DMS153 treated with DMSO at 0.1 percent for 48 hours (cell line): Measurements from ENCODE around the gene TLE3.
A peak's percentile ranks its signal among the peaks of the same experiment; 100 is the strongest.

Source experiments
- DNase-seq: peaks from one replicate; lab custom pipeline; 2025; ENCODE audit not compliant: unreplicated experiment; lab: John Stamatoyannopoulos, UW

The TLE3 gene

DNA sequence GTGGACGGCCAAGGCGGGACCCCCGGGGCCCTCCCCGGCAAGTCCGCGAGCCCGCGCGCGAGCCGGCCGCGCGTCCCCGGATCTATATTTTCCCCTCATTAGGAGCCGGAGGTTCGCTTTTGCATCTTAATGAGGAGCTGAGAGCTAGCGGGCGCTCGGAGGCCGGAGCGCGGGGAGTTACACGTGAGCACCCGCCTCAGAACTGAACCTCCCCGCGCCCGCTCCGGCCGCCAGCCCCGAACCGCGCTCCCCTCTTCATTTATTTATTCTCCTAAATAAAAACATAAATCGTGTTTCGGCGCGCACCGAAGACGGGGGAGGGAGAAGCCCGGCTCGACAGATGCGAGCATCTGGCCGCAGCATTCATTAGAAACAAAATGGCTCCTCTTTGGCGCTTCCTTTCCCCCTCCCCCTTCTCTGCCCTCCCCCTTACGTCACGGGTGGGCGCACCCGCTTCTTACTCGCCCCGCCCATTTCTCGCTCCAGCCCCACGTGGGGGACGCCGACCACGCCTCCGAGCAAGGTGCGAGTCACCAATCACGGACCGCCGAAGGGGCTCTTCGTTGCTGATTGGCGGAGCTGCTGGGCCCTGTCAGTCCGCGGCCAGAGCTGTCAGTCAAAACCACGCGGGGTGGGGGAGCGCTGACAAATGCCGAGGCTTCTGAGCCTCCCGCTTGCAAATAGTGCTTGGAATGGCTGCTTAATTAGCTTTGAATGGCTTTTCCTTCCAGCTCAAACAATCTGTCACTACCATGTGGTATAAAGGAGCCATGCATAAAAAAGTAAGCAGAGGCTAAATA, 1.6 kb upstream of the TLE3 start:
- peak; percentile 78 for DNase-seq

DNA sequence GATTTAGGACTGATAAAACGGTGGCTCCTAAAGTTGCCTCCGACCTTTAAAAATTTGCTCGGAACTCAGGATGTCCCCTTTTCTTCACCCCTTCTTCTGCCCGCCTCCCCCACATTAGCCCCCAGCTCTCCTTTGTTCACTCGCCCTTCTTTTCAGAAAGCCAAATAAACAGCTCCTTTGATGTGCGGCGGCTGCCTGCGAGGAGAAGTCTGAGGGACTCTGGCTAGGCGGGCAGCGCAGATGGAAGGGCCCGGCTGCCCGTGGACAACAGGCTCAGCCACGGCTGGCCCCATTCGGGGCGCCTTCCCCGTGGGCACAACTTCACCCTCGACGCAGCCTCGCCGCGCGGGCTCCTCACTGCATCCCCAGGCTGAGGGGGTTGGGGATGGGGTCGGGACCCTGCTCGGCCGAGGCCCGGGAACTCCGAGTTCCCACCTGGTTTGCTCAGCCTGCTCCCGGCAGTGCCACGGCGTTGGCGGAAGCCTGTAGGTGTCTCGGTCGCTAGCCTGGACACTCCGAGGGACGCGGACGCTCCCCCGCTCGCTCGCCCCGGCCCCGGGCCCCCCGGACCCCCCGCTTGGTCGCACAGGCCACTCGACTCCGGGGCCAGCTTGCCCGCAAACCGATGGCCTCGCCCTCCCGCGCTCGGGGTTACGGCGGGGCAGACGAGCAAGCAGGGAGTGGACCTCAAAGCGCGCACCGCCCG, 897 bp upstream of the TLE3 start:
- DNase-seq = no peak

DNA sequence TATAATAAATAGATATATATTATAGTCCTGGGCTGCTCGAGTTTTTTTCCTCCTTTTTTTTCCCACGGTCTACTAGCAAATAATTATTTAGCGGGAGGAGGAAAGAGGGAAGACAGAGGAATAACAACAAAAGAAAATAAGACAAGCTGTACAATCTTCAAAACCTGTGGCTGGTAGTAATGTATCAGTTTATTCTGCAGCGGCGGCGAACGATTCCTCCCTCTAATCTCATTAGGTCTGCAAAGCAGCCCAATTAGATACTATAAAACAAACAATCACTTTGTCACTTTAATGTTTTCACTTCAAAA, 390 bp upstream of the TLE3 start:
- no peak for DNase-seq

DNA sequence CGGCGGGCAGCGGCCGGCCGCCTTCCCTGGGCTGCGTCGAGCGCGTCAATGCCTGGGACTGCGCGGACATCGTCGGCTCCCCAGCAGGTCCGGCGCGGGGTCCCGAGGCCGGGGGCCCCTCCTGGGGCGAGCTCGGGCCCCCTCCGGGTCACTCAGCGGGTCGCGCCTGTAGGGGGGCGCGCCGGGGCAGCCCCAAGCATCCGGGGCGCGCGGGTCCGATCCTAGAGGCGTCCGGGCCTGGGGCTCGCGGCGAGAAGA, 725 bp downstream of the TLE3 start:
- DNase-seq = no peak

DNA sequence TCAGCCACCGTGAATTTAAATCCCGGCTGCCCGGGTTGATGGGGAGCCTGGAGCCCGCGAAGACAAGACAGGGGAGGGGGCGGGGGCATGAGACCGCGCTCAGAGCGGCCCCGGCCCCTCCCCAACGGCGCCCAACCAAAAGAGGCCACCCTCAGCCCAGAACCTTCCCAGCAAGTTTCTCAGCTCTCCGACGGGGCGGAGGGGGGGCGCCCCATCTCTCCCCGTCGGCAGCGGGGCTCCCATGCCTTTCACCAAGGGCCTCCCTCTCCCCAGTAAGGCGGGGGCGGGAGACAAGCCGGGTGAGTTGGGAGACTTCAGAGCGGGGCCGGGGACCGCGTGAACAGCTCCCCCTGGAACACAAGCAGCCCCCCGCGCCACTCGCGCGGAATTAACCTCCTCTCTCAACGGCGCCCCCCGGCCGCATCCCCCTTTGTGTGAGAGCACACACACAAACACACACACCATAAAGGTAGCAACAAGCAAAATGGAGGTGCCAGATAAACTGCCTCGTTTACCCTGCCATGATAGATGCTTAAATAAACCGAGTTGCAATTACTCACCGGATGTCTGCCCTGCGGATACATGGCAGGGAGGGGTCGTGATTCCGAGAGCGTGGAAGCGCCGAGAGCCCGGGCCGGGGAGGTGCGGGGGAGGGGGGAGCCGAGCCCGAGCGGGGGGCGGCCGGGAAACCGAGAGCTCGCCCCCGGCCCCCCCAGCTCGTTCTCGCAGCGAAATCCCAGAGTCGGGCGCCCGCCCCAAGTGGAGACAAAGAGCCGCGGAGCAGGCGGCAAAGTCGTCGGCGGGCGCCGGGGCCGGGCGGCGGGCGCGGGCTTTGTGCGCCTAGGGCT, 1.3 kb downstream of the TLE3 start:
- no peak for DNase-seq

DNA sequence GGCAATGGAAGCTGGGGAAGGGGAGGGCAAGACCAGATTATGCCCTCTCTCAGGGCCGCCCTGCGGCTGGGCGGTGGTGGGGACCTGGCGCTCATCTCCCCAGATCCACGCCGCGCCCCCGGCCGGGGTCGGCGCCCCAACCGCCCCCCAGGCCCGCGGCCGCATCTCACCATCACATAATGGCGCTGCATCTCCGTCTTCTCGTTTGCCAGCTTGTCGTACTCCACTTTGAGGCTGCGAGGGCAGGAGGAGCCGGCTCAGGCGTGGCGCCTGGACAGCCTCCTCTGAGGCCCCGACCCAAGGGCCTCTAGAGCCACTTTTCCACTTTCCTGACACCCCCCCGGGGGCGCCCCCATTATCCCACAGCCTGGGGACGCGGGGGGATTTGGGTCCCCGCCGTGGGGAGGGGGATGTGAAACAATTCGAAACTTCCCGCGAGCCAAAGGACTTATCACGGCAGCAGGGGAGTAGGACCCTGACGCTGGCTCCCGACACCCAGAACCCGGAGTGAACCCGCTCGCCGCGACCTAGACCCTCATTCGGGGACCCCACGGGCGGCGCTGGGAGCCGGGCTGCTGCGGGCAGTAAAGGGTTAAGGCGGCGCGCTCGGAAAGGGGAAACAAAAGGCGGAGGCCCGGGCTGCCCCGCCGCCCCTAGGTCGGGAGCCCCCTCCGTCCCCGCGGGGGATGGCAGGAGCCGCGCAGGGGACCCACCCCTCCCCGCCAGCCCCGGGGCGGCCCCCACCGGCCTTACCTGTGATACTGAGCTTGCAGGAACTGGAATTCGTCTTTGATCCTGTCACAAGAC, 2.1 kb downstream of the TLE3 start:
- DNase-seq = no peak

DNA sequence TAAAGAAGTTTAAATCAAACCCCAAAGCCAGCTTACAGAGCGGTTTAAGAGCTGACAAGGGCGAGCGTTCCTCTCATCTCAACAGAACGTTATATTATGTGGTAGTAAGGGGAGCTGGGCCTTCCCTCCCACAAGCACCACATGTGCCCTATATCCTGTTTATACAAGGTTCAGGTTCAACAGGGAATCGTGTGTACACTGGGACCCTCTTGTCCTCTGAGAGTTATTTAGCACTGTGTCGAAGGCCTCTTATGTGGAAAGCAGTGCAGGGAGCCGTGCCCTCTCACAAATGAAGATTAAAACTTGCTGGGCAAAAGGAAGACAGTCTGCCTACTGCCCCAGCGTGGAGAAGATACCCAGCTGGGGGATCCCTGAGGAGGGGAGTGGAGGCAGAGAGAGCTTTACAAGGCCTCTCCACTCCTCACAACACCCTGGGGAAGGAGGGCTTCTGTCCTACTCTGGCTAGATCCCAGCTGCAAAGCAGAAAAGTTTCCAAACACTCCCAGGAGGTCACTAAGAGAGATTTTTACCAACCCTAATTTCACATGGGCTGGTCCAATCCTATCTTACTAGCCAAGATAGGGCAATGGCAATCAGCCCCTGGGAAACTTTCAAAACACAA, 2.9 kb downstream of the TLE3 start:
- no peak for DNase-seq

DNA sequence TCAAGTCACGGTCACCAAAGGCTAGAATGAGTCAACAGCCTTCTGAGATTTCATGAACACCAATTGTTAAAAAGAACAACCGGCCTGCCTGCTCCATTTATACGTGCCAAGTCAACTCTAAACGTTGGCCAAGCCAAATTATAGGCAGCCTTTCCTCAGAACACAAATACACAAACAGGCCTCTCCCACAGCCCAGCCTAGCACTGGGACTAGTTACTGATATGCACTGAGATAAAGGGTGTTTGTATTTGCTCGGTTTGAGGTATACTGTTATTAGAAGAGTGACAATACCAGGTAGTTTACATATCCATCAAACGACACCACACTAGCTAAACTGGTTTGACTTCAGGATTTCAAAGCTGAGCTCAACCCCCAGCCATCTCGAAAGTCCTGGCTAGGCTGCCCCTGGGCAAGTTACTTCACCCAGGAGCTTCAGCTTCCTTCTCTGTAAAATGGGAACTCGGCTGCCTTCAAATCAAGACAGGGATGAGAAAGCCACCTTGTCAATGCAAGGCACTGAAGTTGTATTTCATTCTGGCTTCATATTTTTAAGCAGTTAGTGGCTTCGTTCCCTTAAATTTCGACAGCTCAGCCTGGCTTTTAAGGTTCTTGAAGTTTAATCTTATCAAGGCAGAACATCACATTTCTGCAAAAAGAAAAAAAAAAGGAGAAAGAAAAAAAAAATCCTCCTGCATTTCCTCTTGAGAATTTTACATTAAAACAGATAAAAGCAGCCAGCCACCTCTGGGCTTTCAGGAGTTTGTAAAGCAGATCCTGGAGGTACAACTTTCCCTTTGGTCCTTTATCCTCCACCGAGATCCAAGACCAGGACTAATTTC, 4.0 kb downstream of the TLE3 start:
- DNase-seq = peak; percentile 16

DNA sequence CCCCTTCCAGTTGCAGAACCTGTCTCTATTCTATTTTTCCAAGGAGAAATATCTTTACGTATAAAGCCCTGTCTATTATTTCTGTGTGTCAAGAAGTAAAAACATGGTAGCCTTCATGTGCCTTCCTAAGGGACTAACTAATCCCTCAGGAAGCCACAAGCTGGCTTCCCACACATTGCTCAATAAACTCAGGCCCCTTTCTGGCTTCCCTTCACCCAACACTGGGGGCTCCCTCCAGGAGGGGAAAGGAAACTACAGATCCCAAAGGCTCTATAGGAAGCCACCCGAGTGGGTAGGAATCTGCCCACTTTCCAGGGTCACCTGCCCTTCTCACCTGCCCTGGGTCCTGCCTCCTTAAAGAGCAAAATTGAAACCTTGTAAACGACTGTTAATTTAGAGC, 4.6 kb downstream of the TLE3 start:
- no peak for DNase-seq

DNA sequence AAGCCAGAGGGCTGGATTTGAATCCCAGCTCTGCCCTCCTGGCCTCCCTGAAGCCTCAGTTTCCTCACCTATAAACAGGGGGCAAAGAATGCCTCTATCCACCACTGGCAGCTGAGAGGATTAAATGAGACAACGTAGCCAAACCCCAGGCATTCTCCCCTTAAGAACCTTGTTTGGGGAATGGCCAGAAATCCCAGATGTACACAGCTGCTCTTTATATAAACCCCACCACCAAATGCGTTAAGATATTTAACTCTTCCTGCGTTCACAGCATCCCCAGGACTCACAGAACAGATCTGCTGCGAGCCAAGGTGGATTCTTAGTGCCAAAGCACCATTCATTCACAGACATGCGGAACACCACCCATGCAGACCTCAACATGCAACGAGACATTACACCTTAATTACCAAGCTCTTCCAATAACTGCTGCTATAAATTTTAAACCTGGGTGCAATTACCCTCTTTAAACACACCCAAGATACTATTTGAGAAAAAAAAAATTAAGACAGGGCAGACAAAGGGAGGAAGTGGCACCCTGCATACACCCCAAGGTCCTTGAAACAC, 5.2 kb downstream of the TLE3 start:
- no peak for DNase-seq

DNA sequence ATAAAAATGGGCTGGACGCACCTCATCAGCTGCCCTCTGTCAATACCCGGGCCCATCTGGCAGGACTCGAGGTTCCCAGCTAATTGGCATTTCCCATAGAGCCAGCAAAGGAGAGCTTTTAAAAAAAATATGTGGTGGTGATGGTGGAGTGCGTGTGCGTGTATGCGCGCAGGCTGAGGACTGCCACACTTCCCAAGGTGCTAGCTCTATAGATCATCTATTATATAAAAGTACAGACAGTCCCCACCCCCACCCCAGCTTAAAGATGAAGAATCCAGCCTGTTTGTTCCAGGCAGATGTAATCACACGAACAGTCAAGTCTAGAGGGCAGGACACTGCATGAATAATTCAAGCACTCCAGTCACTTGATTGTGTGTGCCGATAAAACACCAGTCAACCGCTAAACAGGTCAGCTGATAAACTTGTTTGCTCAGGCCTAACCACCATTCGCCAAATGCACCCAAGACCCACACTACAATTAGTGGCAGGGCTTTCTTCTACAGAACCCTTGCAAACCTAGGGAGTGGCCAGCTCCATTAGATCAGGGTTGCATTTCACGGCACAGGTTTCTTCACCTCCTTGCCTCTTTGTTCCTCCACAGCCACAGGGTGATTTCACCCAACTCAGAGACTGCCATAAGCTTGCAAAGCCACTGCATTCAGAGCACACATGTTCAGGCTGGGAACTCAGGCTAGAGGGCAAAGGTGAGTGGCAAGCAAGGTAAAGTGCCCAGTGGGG, 5.8 kb downstream of the TLE3 start:
- DNase-seq = peak; percentile 47

DNA sequence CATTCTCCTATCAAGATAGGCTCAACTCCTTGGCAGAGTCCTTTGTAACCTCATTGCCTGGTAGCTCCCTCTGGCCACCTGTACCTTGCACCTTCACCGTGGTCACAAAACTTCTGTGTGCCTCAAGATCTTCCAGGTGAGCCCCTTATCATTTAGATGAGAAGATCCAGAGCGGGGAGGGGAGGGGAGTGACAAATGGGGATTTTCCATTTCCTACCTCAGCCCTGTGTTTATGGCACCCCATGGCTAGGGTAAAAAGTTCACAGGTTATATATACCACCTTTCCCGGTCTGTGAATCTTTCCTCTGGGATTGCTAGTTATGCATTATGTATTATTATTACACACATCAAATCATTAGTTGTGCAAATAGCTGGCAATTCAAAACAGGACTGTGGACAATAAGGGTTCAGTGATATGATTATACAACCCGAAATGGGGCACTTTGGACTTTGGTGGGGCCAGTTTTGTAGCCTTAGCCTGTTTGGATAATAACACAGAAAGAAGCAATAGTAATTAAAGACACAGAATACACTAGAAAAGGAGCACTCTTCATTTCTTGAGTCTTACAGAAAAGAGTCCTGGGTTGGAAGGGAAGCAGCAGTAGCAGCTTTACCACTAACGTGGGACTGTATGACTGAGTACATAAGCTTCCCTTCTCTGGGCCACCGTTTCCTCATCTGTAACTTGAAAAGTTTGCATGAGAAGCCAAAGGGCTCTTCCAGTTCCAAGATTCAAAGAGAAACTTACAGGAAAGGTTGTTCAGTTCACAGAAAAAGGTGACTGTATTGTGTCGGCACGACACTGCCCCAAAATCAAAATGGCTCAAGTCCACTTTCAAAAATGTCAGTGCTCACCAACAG, 7.1 kb downstream of the TLE3 start:
- DNase-seq = no peak

DNA sequence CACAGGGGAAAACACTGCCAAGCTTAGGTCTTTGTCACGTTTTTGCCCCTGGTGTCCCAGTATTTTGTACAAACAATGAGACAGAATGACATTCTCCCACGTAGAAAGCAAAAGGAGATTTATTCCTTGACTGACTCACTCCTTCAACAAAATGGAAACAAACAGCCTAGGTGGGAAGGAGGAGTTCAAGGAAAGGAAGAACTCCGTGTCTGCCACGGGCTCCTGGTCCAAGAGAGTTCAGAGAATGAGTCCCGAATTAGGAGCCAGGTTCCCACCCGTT, 8.1 kb downstream of the TLE3 start:
- DNase-seq = no peak

DNA sequence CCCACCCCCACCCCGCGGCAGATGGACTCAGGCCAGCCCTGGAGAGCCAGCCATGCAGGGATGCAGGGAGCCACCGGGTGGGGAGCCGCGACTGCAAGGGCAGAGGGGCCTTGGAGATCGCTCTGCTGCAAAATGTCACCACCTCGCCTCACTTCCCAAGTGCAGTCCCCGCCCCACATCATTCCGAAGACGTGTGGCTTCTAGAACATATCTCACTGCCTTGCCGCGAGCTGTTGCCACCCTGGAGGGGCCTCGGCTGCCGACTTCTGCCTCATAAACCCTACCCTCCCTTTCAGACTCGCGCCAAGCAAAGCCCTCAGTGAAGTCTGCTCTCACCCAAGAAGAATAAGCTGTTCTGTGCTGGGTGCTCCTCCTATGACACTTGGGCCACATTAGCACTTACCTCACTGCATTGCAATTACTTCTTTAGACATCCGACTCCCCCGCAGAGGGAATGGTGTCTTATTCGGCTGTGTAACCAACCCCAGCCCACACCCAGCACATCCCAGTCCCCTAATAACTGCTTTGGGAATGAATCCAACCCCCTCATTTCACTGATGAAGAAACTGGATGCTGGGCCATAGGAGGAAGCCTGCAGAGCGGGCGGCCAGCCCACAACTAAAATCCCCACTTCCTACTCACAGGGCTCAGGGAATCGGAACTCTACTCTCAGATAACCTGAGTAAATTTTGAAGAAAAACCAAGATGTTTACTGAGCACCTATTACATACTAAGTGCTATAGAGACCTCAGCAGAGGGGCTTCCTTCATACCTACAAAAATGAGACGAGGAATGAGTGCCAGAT, 8.6 kb downstream of the TLE3 start:
- DNase-seq = peak; percentile 17

DNA sequence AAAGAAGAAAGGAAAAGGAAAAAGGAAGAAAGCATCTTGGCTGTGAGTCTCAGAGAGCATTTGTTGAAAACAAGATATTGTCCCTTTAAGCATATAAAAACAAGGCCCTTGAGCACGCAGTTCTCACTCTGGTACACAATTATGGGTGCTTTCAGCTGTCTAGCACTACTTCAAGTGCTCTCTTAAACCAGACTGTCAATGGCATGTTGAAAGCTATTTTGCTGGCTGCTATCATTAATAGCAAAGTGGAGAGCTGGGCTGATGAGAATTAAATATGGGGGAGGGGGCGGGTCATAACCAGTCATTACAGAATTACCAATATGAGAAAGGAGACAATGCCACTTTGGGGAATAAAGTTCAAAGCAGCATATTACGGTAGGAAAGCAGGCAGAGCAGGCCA, 9.3 kb downstream of the TLE3 start:
- DNase-seq = peak; percentile 19

DNA sequence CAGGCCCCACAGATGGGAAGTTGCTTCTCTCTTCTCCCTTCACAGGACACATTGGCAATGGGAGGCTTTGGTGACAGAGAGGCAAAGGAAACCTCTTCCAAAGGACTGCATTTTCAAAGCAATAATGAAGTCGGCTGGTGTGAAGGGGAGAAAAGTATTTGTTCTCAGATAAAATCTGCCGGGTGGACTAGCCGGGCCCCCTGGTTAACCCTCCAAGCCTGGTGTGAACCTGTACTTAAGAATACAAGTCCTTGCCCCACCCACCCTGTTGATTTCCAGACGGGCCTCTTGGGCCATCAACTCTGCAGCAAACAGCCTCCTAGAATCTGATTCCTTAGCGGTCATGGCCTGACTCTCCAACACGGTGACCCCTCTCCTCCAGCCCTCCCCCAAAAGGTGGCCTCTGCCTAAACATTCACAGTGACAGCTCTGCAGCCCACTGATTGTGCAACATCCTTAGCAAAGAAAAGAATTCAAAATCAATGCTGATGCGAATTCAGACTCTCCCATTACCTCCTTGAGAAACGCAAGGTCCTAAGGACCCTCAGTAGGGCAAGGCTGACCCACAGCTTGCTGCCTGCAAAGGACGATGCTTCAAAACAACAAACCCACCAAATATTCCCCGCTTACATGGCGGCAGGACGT, 9.9 kb downstream of the TLE3 start:
- DNase-seq = no peak

DNA sequence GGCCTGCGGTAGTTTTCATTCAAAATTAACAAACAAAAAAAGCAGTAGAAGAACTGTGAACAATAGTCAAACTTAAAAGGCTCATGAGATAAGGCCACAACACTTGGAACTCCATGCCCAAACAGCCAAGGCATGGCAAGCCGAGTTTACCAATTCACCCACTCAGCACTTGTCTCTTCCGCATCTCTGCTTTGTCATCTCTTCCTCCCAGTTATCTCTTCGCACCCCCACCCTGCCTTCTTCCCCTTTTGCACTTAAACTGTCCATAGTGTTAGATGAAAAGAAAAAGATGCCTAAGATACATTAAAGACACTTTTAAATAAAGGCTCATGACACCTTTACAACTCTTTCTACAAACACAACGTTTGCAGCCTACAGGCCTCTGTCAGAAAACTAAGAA, 11.1 kb downstream of the TLE3 start:
- no peak for DNase-seq
